ENCODE measurements around the gene HSPB2. TPM values are rescaled to one million over a fixed set of nuclear protein-coding genes. Genes with fewer than 3 reads are reported as not detected.

HSPB2 gene
- total RNA-seq, 1 donor from 2014 or later, result not detected

GRCh38 chr11:111936040-111936540 is 23.6 kb downstream of the HSPB2 start:
- no peak for DNase-seq (ENCODE audit: extremely low read depth, low read depth, low spot score)

DNA sequence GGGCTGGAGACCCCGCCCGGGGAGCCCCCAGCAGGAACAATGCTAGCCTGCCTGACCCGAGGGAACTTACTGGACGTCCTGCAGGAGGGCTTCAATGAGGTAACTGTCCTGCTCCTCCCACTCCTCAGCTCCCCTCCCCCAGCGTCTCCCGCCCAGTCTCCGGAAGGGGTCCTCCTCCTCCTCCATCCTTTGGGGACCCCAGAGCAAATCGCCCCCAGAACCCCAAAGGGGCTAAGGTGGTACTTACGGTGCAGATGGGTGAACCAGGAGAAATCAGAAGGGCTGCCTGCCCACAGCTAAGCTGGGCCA is 24.9 kb downstream of the HSPB2 start:
- DNase-seq (ENCODE audit: extremely low read depth, low read depth, low spot score), result no peak

- DNase-seq (ENCODE audit: extremely low read depth, low read depth, low spot score), result no peak
These were observed 25.3 kb downstream of the HSPB2 start for GRCh38 chr11:111937844-111938243.

DNA sequence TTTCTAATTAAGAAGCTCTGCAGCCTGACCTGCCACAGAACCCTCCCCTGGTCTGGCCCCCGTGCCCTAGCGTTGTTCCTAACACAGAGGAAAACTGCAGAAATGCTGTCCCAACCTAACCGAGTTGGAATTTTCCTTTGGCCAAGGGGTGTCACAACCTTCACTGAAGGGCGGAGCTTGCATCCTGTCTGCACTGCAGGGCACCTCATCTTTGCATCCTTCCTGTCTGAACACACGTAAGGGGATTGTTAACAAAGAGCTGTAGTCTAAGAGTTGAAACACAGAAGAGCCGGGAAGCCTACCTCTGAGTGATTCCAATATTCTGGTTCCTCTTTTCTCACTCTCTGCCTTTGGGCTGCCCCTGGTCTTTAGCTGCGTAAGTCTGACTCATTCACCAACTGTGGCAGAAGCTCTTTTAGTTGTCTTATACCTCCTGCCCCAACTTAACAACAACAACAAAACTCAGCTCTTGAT is 26.2 kb downstream of the HSPB2 start:
- DNase-seq (ENCODE audit: extremely low read depth, low read depth, low spot score), result no peak

DNA sequence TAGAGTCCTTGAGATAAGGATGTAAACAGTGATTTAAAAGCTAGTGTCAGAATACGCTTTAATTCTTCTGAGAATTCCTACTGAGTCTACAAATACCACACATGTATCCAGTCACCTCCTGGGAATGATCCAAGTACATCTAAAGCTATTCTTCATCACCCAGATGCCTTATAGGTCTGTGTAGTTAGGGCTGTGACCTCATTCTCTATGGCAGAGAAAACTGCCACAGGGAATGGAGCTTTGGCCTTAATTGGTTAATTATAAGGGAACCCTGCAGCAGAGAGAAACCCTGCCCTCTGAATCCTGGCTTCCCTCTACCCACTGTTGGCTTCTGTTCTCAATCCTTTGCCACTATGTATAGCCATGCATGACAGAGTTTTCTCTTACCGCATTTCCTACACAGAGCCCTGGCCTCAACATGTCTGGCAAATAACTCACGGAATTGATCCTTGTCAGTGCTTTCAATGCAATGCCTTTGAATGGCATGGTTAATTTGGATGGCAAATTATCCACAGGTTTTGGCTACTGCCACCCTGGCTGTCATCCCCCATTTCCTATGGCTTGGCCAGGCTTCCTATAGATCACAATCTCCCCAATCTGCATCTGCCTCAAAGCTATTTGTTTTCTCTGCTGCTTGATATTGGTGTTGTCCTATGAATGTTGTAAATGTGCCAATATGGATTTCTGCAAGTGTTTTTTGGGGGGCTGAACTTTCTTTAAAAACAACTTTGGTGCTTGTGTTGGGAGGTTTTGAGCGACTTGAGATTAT is 27.5 kb downstream of the HSPB2 start:
- no peak for DNase-seq (ENCODE audit: extremely low read depth, low read depth, low spot score)

- DNase-seq (ENCODE audit: extremely low read depth, low read depth, low spot score), result no peak
These were observed 29.4 kb downstream of the HSPB2 start for GRCh38 chr11:111941963-111942362.

GRCh38 chr11:111942829-111943228 is 30.3 kb downstream of the HSPB2 start:
- no peak for DNase-seq (ENCODE audit: extremely low read depth, low read depth, low spot score)

- DNase-seq (ENCODE audit: extremely low read depth, low read depth, low spot score), result no peak
These were observed 31.6 kb downstream of the HSPB2 start for GRCh38 chr11:111944139-111944538.

DNA sequence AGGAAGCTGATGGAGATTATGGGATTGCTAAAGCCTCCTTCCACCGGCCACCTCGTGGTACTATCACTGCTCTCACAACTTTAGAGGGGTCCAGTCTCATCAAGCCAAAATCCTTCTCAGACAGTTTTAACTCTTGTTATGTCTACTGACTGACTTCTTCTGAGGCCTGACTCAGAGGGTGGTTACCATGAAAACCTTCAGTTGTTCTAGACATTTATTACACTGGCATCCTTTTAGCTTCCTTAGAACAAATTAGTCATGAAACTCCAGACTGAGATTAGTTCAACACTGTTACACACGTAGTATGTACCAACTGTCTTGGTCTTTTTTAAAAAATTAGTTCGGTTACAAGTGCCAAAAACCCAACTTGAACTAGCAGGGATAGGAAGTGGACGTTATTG is 32.1 kb downstream of the HSPB2 start:
- peak; percentile 93 for DNase-seq (ENCODE audit: extremely low read depth, low read depth, low spot score)

GRCh38 chr11:111945198-111945597 is 32.7 kb downstream of the HSPB2 start:
- no peak for DNase-seq (ENCODE audit: extremely low read depth, low read depth, low spot score)

- DNase-seq (ENCODE audit: extremely low read depth, low read depth, low spot score), result no peak
These were observed 34.0 kb downstream of the HSPB2 start for GRCh38 chr11:111946499-111946898.

- no peak for DNase-seq (ENCODE audit: extremely low read depth, low read depth, low spot score)
These were observed 34.6 kb downstream of the HSPB2 start for GRCh38 chr11:111947143-111947542.

DNA sequence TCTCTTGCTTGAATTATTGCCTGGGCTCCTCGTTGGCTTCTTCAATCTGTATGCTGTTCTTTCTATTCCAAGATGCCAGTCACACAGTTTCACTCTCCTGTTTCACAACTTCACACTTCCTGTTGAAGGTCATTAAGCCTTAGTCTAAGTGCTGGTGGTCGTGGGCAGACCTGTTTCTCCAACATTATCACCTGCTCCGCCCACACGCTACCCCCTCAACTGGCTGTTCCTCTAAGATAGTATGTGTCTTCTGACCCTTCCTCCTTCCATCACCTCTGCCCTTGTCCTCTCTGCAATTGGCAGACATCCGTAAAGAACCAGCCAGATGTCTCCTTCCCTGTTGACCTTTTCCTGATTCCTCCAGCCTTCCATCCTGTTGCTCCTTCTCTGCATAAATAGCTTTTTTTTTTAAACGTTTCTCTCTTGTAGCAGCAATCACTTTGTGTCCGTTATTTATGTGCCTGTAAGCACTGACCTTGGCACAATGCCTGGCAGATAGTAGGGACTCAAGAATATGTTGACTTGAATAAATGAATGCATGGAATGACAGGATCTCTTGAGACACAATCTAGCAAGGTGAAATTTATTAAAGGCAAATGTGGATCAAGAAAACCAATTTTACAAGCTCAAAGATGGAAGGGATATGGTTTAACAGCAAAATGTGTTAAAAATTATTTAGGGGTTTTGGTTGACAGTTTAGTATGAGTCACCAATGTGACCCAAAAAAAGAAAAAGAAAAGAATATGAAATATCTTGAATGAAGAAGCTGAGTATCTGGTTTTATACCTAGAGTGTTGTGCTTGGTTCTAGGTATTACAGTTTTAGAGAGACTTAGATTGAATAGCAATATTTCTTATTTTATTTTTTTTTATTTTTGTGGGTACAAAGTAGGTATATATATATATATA is 37.2 kb downstream of the HSPB2 start:
- no peak for DNase-seq (ENCODE audit: extremely low read depth, low read depth, low spot score)

- no peak for DNase-seq (ENCODE audit: extremely low read depth, low read depth, low spot score)
These were observed 39.0 kb downstream of the HSPB2 start for GRCh38 chr11:111951565-111951964.

DNA sequence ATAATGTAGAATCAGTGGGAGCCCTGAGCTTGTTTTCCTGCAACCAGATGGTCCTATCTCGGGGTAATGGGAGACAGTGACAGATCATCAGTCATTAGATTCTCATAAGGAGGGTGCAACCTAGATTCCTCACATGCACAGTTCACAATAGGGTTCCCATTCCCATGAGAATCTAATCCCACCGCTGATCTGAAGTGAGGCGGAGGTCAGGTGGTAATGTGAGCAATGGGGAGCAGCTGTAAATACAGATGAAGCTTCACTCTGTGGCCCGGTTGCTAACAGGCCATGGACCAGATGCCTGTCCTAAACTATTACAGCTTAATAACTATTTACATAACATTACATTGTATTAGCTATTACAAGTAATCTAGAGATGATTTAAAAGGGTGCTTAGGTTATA is 41.6 kb downstream of the HSPB2 start:
- DNase-seq (ENCODE audit: extremely low read depth, low read depth, low spot score), result no peak

GRCh38 chr11:111957663-111958444 is 45.3 kb downstream of the HSPB2 start:
- no peak for DNase-seq (ENCODE audit: extremely low read depth, low read depth, low spot score)

DNA sequence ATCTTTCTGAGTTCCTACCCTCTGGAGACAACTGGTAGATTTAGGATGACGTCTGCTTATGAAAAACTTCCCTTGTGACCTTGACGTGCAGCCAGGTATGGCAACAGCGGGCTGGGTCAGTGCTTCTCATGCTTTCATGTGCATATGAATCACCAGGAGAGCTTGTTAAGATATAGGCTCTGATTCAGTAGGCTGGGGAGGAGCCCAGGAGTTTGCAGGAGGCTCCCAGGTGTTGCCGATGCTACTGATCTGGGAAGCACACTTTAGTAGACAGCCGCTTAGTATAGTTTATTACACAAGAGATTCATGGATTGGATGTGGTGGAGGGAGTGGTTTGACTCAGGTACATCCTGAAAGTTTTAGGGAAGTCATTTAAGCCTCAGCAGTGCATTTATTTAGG is 48.4 kb downstream of the HSPB2 start:
- no peak for DNase-seq (ENCODE audit: extremely low read depth, low read depth, low spot score)

DNA sequence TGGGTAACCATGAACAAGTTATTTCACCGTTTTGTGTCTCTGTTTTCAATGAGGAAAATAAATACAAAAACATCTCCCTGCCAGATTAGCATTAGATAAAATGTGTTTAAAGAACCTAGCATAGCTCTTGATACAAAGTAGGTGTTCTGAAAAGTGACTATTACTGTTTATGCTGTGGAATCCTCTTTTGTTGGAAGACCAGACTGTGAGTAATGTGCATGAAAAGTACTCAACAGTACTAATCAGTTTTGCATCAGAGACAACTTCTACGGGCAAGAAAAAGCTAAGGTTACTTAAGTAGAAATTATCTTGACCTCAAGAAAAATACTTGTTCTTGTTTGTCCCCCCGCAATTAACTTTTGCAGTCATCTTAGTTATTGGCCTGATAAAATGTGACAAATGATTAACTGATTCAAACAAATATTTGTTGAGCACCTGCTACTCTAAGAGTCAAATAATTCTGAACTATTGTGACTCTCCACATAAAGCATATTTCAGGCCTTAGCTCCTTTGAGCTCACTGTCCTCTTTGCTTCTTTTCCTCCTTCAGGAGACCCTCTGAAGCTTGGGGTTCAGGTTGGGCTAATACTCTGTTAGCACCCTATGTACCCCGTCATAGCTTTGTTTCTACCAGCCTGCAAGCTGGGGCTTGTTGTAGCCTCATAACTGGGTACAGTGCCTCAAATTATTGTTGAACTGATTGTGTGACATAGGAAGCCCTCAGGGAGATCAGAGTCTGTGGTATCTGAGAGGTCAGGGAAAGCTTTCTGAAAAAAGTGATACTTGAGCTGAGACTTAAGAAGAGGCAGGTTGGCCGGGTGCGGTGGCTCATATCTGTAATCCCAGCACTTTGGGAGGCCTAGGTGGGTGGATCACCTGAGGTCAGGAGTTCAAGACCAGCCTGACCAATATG is 49.1 kb downstream of the HSPB2 start:
- no peak for DNase-seq (ENCODE audit: extremely low read depth, low read depth, low spot score)

Measured in glomerular endothelial cell (primary cell).